ENCODE results near the gene OR2J2. TPM values are rescaled to one million over a fixed set of nuclear protein-coding genes. Genes with fewer than 3 reads are reported as not detected.
"Not testable (repeated sequence)": the region's sequence is repeated elsewhere in the genome, so short reads cannot be mapped to it uniquely, and the experiment has no call there.

Gene OR2J2
- total RNA-seq, 1 donor from 2014 or later = not detected

- Histone ChIP-seq H3K4me3 (no peak overlapping the region), H3K36me3 (no peaks in the 10 kb centered on the region), H3K27ac (no peak overlapping the region), H3K4me1 (no peaks in the 10 kb centered on the region), H3K9me3 (no peaks in the 10 kb centered on the region), H3K27me3 (no peaks in the 10 kb centered on the region)
- TF ChIP-seq POLR2AphosphoS5 (IDR thresholded peaks at IDR 0.05; ENCODE audit: insufficient read depth in 1 of 2, low read depth in 1 of 2) (no peak), POLR2A (IDR thresholded peaks at IDR 0.05) (no peak), CTCF (IDR thresholded peaks at IDR 0.05) (no peak)
- DNase-seq (ENCODE audit: extremely low spot score in 2 of 2) = no peak
- intact Hi-C loops (cut with DNase I) = no loop called here
These were observed 40.8 kb downstream of the OR2J2 start for GRCh38 chr6:29211488-29211887.

- intact Hi-C loops (cut with DNase I) = no loop called here
- no peaks in the 10 kb centered on the region for H3K9me3 ChIP-seq
- TF ChIP-seq CTCF (IDR thresholded peaks at IDR 0.05) (no peak), POLR2AphosphoS5 (IDR thresholded peaks at IDR 0.05; ENCODE audit: insufficient read depth in 1 of 2, low read depth in 1 of 2) (no peak), POLR2A (IDR thresholded peaks at IDR 0.05) (no peak)
- H3K4me3 ChIP-seq = no peak overlapping the region
- H3K4me1 ChIP-seq = no peaks in the 10 kb centered on the region
- H3K36me3 ChIP-seq = no peaks in the 10 kb centered on the region
- DNase-seq (ENCODE audit: extremely low spot score in 2 of 2) = no peak
- H3K27ac ChIP-seq = no peak overlapping the region
- H3K27me3 ChIP-seq = no peaks in the 10 kb centered on the region
These were observed 45.8 kb downstream of the OR2J2 start for GRCh38 chr6:29216528-29216927.

GRCh38 chr6:29217242-29217641, 46.5 kb downstream of the OR2J2 start:
- H3K4me3 ChIP-seq; H3K9me3 ChIP-seq; DNase-seq (ENCODE audit: extremely low spot score in 2 of 2); H3K4me1 ChIP-seq; H3K27me3 ChIP-seq; H3K36me3 ChIP-seq; H3K27ac ChIP-seq; intact Hi-C loops (cut with DNase I): not testable (repeated sequence)

GRCh38 chr6:29218056-29218455, 47.3 kb downstream of the OR2J2 start:
- H3K4me3 ChIP-seq; H3K27ac ChIP-seq; H3K36me3 ChIP-seq; H3K27me3 ChIP-seq; H3K4me1 ChIP-seq; intact Hi-C loops (cut with DNase I); H3K9me3 ChIP-seq; DNase-seq (ENCODE audit: extremely low spot score in 2 of 2): not testable (repeated sequence)

Other genes starting within 250 kb of the OR2J2 start
- 58.4 TPM for gene TRIM27, start 246.9 kb upstream of the OR2J2 start, total RNA-seq
- gene ZNF311, start 165.6 kb upstream of the OR2J2 start, total RNA-seq = 0.25 TPM
- not detected for gene OR2W1, start 125.7 kb upstream of the OR2J2 start, total RNA-seq
- not detected for gene OR2B3, start 83.6 kb upstream of the OR2J2 start, total RNA-seq
- gene OR2J1, start 71.4 kb upstream of the OR2J2 start, total RNA-seq = not detected
- not detected for gene OR2J3, start 62.8 kb upstream of the OR2J2 start, total RNA-seq
- gene OR14J1, start 130.8 kb downstream of the OR2J2 start, total RNA-seq = 0.74 TPM
- not detected for gene OR5V1, start 198.0 kb downstream of the OR2J2 start, total RNA-seq
- not detected for gene OR12D3, start 204.4 kb downstream of the OR2J2 start, total RNA-seq
- not detected for gene OR12D2, start 224.7 kb downstream of the OR2J2 start, total RNA-seq
- gene OR12D1, start 244.0 kb downstream of the OR2J2 start, total RNA-seq = not detected